Left renal cortex interstitium (tissue), 4 donors: Measurements from ENCODE around the gene LINC01488. TPM values are rescaled to one million over a fixed set of nuclear protein-coding genes. Genes with fewer than 3 reads are reported as not detected.

ENCODE experiments used
- DNase-seq, 4 donors: peaks; one replicate each; pipeline ENCODE4 v3.0.0-alpha.2; 2013; ENCODE audit warnings: low read depth in 4 of 4, low spot score in 2 of 4, missing footprints in 1 of 4
- polyA plus RNA-seq, 4 donors: library from polyadenylated mRNA; unstranded; fragments of 120-200 nt; gene quantifications; one replicate each; pipeline ENCODE4 v1.2.1, GENCODE V29; 2013; ENCODE audit not compliant: insufficient read length in 4 of 4

LINC01488 gene
- polyA plus RNA-seq, 4 donors, result 0.06 to 0.09 (median 0.07) TPM

- DNase-seq, result no peak
Observed at GRCh38 chr11:69489746-69490365, 8.4 kb downstream of the LINC01488 start.

- no peak for DNase-seq
Observed at GRCh38 chr11:69490516-69490915, 9.1 kb downstream of the LINC01488 start.

- DNase-seq, result no peak
Observed at GRCh38 chr11:69491071-69492031, 9.9 kb downstream of the LINC01488 start.

GRCh38 chr11:69492201-69492991, 10.9 kb downstream of the LINC01488 start:
- DNase-seq, result no peak

GRCh38 chr11:69493931-69494821, 12.7 kb downstream of the LINC01488 start:
- DNase-seq, result no peak

- no peak for DNase-seq
Observed at GRCh38 chr11:69494851-69495250, 13.4 kb downstream of the LINC01488 start.

GRCh38 chr11:69495441-69496201, 14.2 kb downstream of the LINC01488 start:
- DNase-seq, result no peak

GRCh38 chr11:69496202-69496557, 14.7 kb downstream of the LINC01488 start:
- no peak for DNase-seq

GRCh38 chr11:69496631-69497220, 15.3 kb downstream of the LINC01488 start:
- DNase-seq, result no peak

- peak; percentile 15 to 65 (median 38) for DNase-seq
Observed at GRCh38 chr11:69497221-69497787, 15.8 kb downstream of the LINC01488 start.

- DNase-seq, result no peak
Observed at GRCh38 chr11:69498614-69499175, 17.2 kb downstream of the LINC01488 start.

- no peak for DNase-seq
Observed at GRCh38 chr11:69499186-69499917, 17.9 kb downstream of the LINC01488 start.

GRCh38 chr11:69499918-69500284, 18.4 kb downstream of the LINC01488 start:
- DNase-seq, result no peak

- DNase-seq, result no peak
Observed at GRCh38 chr11:69500285-69501120, 19.0 kb downstream of the LINC01488 start.

GRCh38 chr11:69501121-69501489, 19.6 kb downstream of the LINC01488 start:
- no peak for DNase-seq

GRCh38 chr11:69501891-69502860, 20.7 kb downstream of the LINC01488 start:
- no peak for DNase-seq
